ENCODE results near the gene AP2M1.

GRCh38 chr3:184132945-184133344 is 41.7 kb upstream of the AP2M1 start:
- no peak for TF ChIP-seq CTCF (IDR thresholded peaks at IDR 0.05)
- no peak for TF ChIP-seq POLR2A (IDR thresholded peaks at IDR 0.05)
- no peak for TF ChIP-seq EP300 (IDR thresholded peaks at IDR 0.05)

Measured in stomach (tissue), 4 donors.